ENCODE data around the gene TRERF1. TPM values are rescaled to one million over a fixed set of nuclear protein-coding genes. Genes with fewer than 3 reads are reported as not detected.

TRERF1 gene
- total and polyA plus RNA-seq, 5 donors from 2014 or later: 2.3 to 55.7 (median 4.7) TPM

DNA sequence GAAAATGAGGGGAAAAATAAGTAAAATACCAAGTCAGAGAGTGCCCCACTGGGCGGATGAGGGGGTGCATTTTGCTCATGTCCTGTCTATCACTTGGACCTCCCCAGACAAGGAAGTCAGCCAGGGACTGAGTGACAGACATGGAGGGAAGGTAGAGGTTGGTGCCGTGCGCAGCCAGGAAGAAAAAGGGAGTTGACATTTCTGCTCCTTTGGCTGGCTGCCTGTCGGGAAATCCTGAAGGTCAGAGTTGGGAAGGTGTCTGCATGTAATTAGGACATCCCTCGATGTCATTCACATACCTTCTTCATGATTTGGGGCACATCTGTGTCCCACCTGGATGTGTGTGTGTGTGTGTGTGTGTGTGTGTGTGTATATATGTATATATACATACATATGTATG is 269.6 kb downstream of the TRERF1 start:
- Mint-ChIP-seq H3K27ac (no peak overlapping the region), H3K27me3 (peaks cover 5% of the 10 kb centered on the region), H3K36me3 (peaks cover 3% of the 10 kb centered on the region), H3K4me1 (peaks cover 0 to 3% (median 0%) of the 10 kb centered on the region in 4 donors), H3K9me3 (no peaks in the 10 kb centered on the region), H3K4me3 (no peak overlapping the region)
- Histone ChIP-seq H3K4me3 (ENCODE audit: low read depth, low read length) (no peak overlapping the region), H3K9me3 (ENCODE audit: control insufficient read depth in 2 of 2, low read length in 2 of 2) (no peaks in the 10 kb centered on the region), H3K4me1 (ENCODE audit: control insufficient read depth, insufficient read depth, low read length, poor library complexity, severe bottlenecking) (no peaks in the 10 kb centered on the region), H3K36me3 (ENCODE audit: control insufficient read depth, insufficient read depth, low read length) (no peaks in the 10 kb centered on the region), H3K27ac (ENCODE audit: insufficient read depth, low read length, poor library complexity, severe bottlenecking) (no peak overlapping the region), H3K27me3 (ENCODE audit: control insufficient read depth, insufficient read depth, low read length) (no peaks in the 10 kb centered on the region)
- ATAC-seq (ENCODE audit: low read depth in 2 of 2) (no peak), DNase-seq (no peak)

DNA sequence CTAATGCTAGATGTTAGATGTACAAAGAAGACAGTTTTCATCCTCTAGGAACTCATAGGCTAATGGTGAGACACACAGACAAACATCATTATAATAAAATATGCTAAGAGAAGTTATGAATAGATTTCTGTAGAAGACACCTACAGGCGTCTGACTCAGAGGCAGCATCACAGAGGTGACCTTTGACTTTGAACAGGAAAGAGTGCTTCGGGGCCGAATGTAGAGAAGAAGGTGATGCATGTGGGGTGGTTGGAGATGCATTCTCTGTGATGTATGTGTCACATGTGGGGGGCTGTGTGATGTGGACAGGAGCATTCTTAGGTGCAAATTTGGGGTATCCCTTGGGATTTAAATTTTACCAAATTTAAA is 271.8 kb downstream of the TRERF1 start:
- peaks cover 5% of the 10 kb centered on the region for H3K27me3 Mint-ChIP-seq
- no peaks in the 10 kb centered on the region for H3K36me3 ChIP-seq (ENCODE audit: control insufficient read depth, insufficient read depth, low read length)
- H3K36me3 Mint-ChIP-seq: no peaks in the 10 kb centered on the region
- no peaks in the 10 kb centered on the region for H3K9me3 ChIP-seq (ENCODE audit: control insufficient read depth in 2 of 2, low read length in 2 of 2)
- DNase-seq: no peak
- H3K4me1 ChIP-seq (ENCODE audit: control insufficient read depth, insufficient read depth, low read length, poor library complexity, severe bottlenecking): no peaks in the 10 kb centered on the region
- H3K27ac ChIP-seq (ENCODE audit: insufficient read depth, low read length, poor library complexity, severe bottlenecking): no peak overlapping the region
- H3K4me1 Mint-ChIP-seq: peaks cover 0 to 3% (median 0%) of the 10 kb centered on the region in 4 donors
- no peak overlapping the region for H3K4me3 Mint-ChIP-seq
- no peak overlapping the region for H3K4me3 ChIP-seq (ENCODE audit: low read depth, low read length)
- no peaks in the 10 kb centered on the region for H3K9me3 Mint-ChIP-seq
- no peaks in the 10 kb centered on the region for H3K27me3 ChIP-seq (ENCODE audit: control insufficient read depth, insufficient read depth, low read length)
- ATAC-seq (ENCODE audit: low read depth in 2 of 2): no peak
- no peak overlapping the region for H3K27ac Mint-ChIP-seq

DNA sequence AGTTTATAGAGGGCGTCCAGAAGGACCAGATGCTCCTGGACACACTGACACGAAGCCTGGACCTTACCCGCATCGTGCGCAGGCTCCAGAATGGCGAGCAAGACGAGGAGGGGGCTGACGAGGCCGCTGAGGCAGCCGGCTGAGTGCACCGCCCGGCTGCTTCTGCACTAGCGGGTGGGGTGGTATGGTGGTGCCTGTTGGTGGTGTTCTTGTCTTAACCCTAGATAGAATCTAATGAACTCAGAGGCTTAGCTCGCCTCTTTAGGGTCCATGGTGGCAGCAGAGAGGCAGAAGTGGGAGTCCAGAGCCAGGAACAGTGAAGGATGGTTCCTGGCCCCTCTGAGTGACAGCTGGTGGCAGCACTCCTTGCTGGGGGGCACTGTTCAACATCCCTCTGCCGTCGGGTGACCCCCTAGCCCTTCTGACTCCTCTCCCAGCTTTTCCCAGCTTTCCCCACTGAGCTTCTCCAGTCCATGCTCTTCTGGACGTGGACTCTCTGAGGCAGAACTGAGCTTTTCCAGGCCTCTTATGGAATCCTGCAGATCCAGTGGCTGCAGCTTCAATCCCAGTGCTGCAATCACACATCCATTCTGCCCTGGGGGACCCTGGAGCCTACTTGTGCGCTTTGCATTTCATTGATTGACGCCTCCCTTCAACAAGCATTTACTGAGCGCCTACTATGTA is 272.3 kb downstream of the TRERF1 start:
- Mint-ChIP-seq H3K27ac (no peak overlapping the region), H3K4me1 (peaks cover 0 to 3% (median 0%) of the 10 kb centered on the region in 4 donors), H3K4me3 (no peak overlapping the region), H3K36me3 (no peaks in the 10 kb centered on the region), H3K27me3 (peaks cover 5% of the 10 kb centered on the region), H3K9me3 (no peaks in the 10 kb centered on the region)
- Histone ChIP-seq H3K9me3 (ENCODE audit: control insufficient read depth in 2 of 2, low read length in 2 of 2) (no peaks in the 10 kb centered on the region), H3K4me1 (ENCODE audit: control insufficient read depth, insufficient read depth, low read length, poor library complexity, severe bottlenecking) (no peaks in the 10 kb centered on the region), H3K27ac (ENCODE audit: insufficient read depth, low read length, poor library complexity, severe bottlenecking) (no peak overlapping the region), H3K27me3 (ENCODE audit: control insufficient read depth, insufficient read depth, low read length) (no peaks in the 10 kb centered on the region), H3K36me3 (ENCODE audit: control insufficient read depth, insufficient read depth, low read length) (no peaks in the 10 kb centered on the region), H3K4me3 (ENCODE audit: low read depth, low read length) (no peak overlapping the region)
- DNase-seq (no peak), ATAC-seq (ENCODE audit: low read depth in 2 of 2) (no peak)

DNA sequence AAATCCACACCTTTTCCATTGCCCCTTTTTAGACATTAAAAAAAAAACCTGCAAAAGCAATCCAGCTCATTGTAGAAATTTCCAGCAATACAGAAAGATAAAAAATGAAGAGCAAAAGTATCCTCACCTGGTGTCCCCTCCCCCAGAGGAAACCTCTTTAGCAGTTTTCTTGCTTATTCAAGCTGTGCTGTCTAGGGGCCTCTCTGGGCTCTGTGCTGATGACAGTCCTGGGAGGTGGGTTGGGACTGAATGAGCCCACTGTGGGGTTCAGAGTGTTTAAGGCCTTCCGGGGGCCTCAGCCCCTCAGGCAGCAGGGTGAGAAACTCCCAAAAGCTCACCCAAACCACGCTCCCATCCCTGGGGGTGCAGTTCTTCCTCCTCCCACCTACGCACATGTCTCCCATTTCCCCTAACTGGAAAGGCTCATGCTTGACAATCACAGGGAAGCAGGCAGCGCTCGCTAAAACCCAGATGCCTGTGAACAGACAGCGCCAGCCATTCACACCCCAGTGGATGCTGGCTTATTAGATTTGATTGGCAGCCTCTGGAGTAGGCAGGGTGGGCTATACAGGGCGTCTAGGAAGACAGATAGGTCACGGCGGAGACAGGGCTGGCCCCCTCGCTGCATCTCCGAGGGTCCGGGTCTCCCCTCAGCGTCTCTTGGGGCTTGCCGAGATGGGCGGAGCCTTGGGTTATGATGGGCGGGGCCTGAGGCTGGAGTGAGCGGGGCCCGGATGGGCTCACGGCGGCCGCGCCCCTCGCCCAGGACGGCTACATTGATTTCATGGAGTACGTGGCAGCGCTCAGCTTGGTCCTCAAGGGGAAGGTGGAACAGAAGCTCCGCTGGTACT is 274.0 kb downstream of the TRERF1 start:
- Mint-ChIP-seq H3K9me3 (no peaks in the 10 kb centered on the region), H3K36me3 (no peaks in the 10 kb centered on the region), H3K4me3 (no peak overlapping the region), H3K27ac (no peak overlapping the region), H3K4me1 (peaks cover 0 to 3% (median 0%) of the 10 kb centered on the region in 4 donors), H3K27me3 (peaks cover 5% of the 10 kb centered on the region)
- DNase-seq (no peak), ATAC-seq (ENCODE audit: low read depth in 2 of 2) (peak in 1 of 2 donors; percentile 18)
- no peak overlapping the region for H3K4me3 ChIP-seq (ENCODE audit: low read depth, low read length)
- no peak overlapping the region for H3K27ac ChIP-seq (ENCODE audit: insufficient read depth, low read length, poor library complexity, severe bottlenecking)
- no peaks in the 10 kb centered on the region for H3K9me3 ChIP-seq (ENCODE audit: control insufficient read depth in 2 of 2, low read length in 2 of 2)
- no peaks in the 10 kb centered on the region for H3K36me3 ChIP-seq (ENCODE audit: control insufficient read depth, insufficient read depth, low read length)
- no peaks in the 10 kb centered on the region for H3K27me3 ChIP-seq (ENCODE audit: control insufficient read depth, insufficient read depth, low read length)
- no peaks in the 10 kb centered on the region for H3K4me1 ChIP-seq (ENCODE audit: control insufficient read depth, insufficient read depth, low read length, poor library complexity, severe bottlenecking)

DNA sequence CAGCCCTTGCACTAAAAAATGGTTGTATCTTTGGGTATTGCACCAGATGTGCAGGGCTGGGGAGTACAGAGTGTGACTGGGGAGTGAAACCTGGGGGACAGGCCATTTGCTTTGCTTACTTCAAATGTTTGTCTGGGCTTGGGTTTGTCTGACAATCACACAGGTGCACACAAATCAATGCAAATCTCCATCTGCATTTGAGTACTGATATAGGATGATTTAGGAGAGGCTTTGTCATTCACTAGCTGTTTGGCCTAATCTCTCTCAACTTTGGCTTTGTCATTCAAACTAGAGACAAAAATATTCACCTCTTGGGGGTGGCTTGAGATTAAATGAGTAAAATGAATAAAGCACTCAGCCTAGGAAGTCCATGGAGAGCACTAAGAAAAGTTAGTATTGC is 274.7 kb downstream of the TRERF1 start:
- Mint-ChIP-seq H3K36me3 (no peaks in the 10 kb centered on the region), H3K27me3 (peaks cover 5% of the 10 kb centered on the region), H3K4me3 (no peak overlapping the region), H3K27ac (no peak overlapping the region), H3K4me1 (peaks cover 0 to 3% (median 0%) of the 10 kb centered on the region in 4 donors), H3K9me3 (no peaks in the 10 kb centered on the region)
- Histone ChIP-seq H3K4me3 (ENCODE audit: low read depth, low read length) (no peak overlapping the region), H3K27ac (ENCODE audit: insufficient read depth, low read length, poor library complexity, severe bottlenecking) (no peak overlapping the region), H3K4me1 (ENCODE audit: control insufficient read depth, insufficient read depth, low read length, poor library complexity, severe bottlenecking) (no peaks in the 10 kb centered on the region), H3K9me3 (ENCODE audit: control insufficient read depth in 2 of 2, low read length in 2 of 2) (no peaks in the 10 kb centered on the region), H3K36me3 (ENCODE audit: control insufficient read depth, insufficient read depth, low read length) (no peaks in the 10 kb centered on the region), H3K27me3 (ENCODE audit: control insufficient read depth, insufficient read depth, low read length) (no peaks in the 10 kb centered on the region)
- DNase-seq (no peak), ATAC-seq (ENCODE audit: low read depth in 2 of 2) (no peak)

DNA sequence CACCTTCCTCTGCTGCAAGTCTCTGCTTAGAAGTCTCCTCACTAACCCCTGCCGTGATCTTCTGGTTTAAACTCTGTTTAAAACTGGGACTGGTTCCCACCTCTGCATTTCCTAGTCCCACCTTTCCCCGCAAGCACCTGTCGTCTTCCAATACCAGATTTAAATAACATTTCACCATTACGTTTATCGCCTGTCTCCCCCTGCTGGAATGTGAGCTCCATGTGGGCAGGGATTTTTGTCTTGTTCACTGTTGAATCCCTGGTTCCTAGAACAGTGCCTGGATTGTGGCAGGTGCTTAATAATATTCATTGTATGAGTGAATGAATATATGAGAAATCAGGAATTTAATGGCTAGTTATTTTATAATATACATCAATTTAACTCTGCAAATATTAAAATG is 275.9 kb downstream of the TRERF1 start:
- DNase-seq: no peak
- peaks cover 5% of the 10 kb centered on the region for H3K27me3 Mint-ChIP-seq
- Histone ChIP-seq H3K36me3 (ENCODE audit: control insufficient read depth, insufficient read depth, low read length) (no peaks in the 10 kb centered on the region), H3K4me3 (ENCODE audit: low read depth, low read length) (no peak overlapping the region), H3K4me1 (ENCODE audit: control insufficient read depth, insufficient read depth, low read length, poor library complexity, severe bottlenecking) (no peaks in the 10 kb centered on the region), H3K27ac (ENCODE audit: insufficient read depth, low read length, poor library complexity, severe bottlenecking) (no peak overlapping the region), H3K27me3 (ENCODE audit: control insufficient read depth, insufficient read depth, low read length) (no peaks in the 10 kb centered on the region), H3K9me3 (ENCODE audit: control insufficient read depth in 2 of 2, low read length in 2 of 2) (no peaks in the 10 kb centered on the region)
- H3K4me1 Mint-ChIP-seq: peaks cover 0 to 3% (median 0%) of the 10 kb centered on the region in 4 donors
- H3K36me3 Mint-ChIP-seq: no peaks in the 10 kb centered on the region
- no peak for ATAC-seq (ENCODE audit: low read depth in 2 of 2)
- H3K4me3 Mint-ChIP-seq: no peak overlapping the region
- no peak overlapping the region for H3K27ac Mint-ChIP-seq
- H3K9me3 Mint-ChIP-seq: no peaks in the 10 kb centered on the region

Measured in CD4-positive, CD25-positive, alpha-beta regulatory T cell (primary cell).